Measurements from ENCODE around the gene SIRPB2.

GRCh38 chr20:1477896-1478490, 13.2 kb downstream of the SIRPB2 start:
- TF ChIP-seq POLR2AphosphoS5 (IDR thresholded peaks at IDR 0.05; ENCODE audit: low read depth) (no peak), CTCF (IDR thresholded peaks at IDR 0.05; ENCODE audit: insufficient read depth, low read length) (no peak)
